ENCODE results near the gene RPL19. TPM values are rescaled to one million over a fixed set of nuclear protein-coding genes. Genes with fewer than 3 reads are reported as not detected.

RPL19 gene
- 1,744 TPM for polyA plus RNA-seq (2012; ENCODE audit: insufficient read depth, insufficient read length, low read depth)

DNA sequence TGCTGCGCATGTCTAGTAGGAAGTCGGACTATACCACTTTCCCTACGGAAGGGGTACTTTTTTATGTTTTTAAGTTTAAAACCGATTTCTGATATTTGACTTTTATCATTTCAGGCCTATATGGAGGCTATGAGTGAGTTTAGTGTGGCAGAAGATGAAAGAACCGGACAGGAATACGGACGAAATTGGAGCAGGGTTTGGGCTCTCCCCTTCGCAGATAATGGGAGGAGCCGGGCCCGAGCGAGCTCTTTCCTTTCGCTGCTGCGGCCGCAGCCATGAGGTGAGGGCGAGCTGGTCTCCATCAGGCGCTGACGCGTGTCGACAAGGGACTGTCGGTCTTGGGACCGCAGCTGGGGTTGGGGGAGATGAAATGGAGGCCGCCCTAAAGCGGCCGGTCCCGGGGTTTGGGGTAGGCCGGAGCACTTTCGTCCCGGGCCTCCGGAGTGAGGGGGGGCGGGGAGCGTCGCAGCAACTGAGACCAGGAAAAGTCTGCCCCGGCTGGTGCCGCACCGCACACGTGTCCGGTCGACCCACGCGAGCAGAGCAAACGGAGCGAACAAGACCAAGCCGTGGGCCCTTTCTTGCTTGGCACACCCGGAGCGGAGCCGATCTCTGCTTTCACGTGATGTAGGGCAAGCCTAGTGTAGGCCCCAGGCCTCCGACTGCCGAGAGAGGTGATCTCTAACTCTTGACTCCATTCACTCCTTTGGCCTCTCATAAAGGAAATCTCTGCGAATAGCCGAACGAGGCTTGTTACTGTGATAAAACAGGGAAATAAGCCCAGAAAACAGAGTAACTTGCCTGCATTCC lies at the start of gene RPL19:
Gene RPL19 (plus strand): TSS at position 214 of the 810 bp plus-strand sequence. CDS start 62 bp downstream, at position 276.
- peak; percentile 80 for DNase-seq
- Histone ChIP-seq H3K4me1 (peaks cover 3% of the 10 kb centered on the region; the same call in 1 of the 2 replicates), H3K9me3 (no peaks in the 10 kb centered on the region), H3K4me3 (ENCODE audit: low read depth, low read length) (peak within 1 kb of the TSS; percentile 98), H3K36me3 (peaks cover 48% of the 10 kb centered on the region), H3K27me3 (no peaks in the 10 kb centered on the region)
- TF ChIP-seq, protein P1, sequence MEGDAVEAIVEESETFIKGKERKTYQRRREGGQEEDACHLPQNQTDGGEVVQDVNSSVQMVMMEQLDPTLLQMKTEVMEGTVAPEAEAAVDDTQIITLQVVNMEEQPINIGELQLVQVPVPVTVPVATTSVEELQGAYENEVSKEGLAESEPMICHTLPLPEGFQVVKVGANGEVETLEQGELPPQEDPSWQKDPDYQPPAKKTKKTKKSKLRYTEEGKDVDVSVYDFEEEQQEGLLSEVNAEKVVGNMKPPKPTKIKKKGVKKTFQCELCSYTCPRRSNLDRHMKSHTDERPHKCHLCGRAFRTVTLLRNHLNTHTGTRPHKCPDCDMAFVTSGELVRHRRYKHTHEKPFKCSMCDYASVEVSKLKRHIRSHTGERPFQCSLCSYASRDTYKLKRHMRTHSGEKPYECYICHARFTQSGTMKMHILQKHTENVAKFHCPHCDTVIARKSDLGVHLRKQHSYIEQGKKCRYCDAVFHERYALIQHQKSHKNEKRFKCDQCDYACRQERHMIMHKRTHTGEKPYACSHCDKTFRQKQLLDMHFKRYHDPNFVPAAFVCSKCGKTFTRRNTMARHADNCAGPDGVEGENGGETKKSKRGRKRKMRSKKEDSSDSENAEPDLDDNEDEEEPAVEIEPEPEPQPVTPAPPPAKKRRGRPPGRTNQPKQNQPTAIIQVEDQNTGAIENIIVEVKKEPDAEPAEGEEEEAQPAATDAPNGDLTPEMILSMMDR (IDR thresholded peaks at IDR 0.05; ENCODE audit: low read depth, low read length), result no peak

GRCh38 chr17:39150795-39151149 lies 49.3 kb upstream of the RPL19 start:
- H3K27me3 ChIP-seq, result peaks cover 19% of the 10 kb centered on the region
- H3K4me3 ChIP-seq (ENCODE audit: low read depth, low read length), result no peak overlapping the region
- 0 out of 2 replicates have a peak, but pooled peaks cover 3% of the 10 kb centered on the region for H3K4me1 ChIP-seq
- no peaks in the 10 kb centered on the region for H3K9me3 ChIP-seq
- no peak for DNase-seq
- H3K36me3 ChIP-seq, result no peaks in the 10 kb centered on the region
- TF ChIP-seq, protein P1 (IDR thresholded peaks at IDR 0.05; ENCODE audit: low read depth, low read length), result no peak

- TF ChIP-seq, protein P1 (IDR thresholded peaks at IDR 0.05; ENCODE audit: low read depth, low read length), result no peak
- H3K4me1 ChIP-seq, result 0 out of 2 replicates have a peak, but pooled peaks cover 3% of the 10 kb centered on the region
- DNase-seq, result no peak
- peak within 1 kb of the TSS; percentile 99 for H3K4me3 ChIP-seq (ENCODE audit: low read depth, low read length)
- H3K36me3 ChIP-seq, result no peaks in the 10 kb centered on the region
- peaks cover 19% of the 10 kb centered on the region for H3K27me3 ChIP-seq
- no peaks in the 10 kb centered on the region for H3K9me3 ChIP-seq
Measured at GRCh38 chr17:39151150-39151942, 48.7 kb upstream of the RPL19 start, which contains the start of gene PLXDC1. PLXDC1 (minus strand) TSS chr17:39151637; CDS start chr17:39151437, 200 bp downstream.

GRCh38 chr17:39151943-39152818 lies 47.9 kb upstream of the RPL19 start:
- no peaks in the 10 kb centered on the region for H3K36me3 ChIP-seq
- DNase-seq, result no peak
- H3K4me3 ChIP-seq (ENCODE audit: low read depth, low read length), result peak overlapping the region; percentile 99
- no peaks in the 10 kb centered on the region for H3K9me3 ChIP-seq
- TF ChIP-seq, protein P1 (IDR thresholded peaks at IDR 0.05; ENCODE audit: low read depth, low read length), result no peak
- 0 out of 2 replicates have a peak, but pooled peaks cover 3% of the 10 kb centered on the region for H3K4me1 ChIP-seq
- peaks cover 19% of the 10 kb centered on the region for H3K27me3 ChIP-seq

DNA sequence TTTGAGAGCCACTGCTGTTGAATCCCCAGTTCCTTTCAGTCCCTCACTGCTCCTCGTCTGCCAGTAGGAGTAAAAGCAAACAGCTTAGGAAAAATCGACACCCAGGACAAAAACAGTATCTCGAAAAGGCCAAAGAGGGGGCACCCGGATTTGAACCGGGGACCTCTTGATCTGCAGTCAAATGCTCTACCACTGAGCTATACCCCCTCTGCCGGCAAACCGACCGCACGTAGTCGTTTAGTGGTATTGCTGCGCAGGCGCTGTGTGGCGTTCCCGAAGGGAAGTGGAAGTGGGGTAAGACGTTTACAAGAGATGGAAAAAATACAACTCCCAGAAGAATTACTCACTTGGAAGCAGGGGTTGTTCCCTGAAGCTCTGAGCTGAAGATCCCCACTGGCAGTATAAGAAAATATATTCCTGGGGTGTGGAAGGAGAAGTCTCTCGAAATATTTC lies 46.5 kb upstream of the RPL19 start:
- TF ChIP-seq, protein P1 (IDR thresholded peaks at IDR 0.05; ENCODE audit: low read depth, low read length), result peak; percentile 32; the same call in 1 of the 2 replicates
- no peaks in the 10 kb centered on the region for H3K36me3 ChIP-seq

More for the DNA sequence above, 46.5 kb upstream of the RPL19 start:
- DNase-seq, result peak; percentile 85
- Histone ChIP-seq H3K4me1 (0 out of 2 replicates have a peak, but pooled peaks cover 3% of the 10 kb centered on the region), H3K4me3 (ENCODE audit: low read depth, low read length) (peak overlapping the region; percentile 99), H3K27me3 (peaks cover 19% of the 10 kb centered on the region), H3K9me3 (no peaks in the 10 kb centered on the region)

All from BE2C (cell line).